GM18520 (cell line): ENCODE measurements around the gene TUBGCP5.
"Not testable (repeated sequence)": the region's sequence is repeated elsewhere in the genome, so short reads cannot be mapped to it uniquely, and the experiment has no call there.

Experiments used
- ATAC-seq: cut with Tn5 transposase; IDR thresholded peaks from one replicate; pipeline ENCODE4 v1.9.1; 2021; ENCODE audit not compliant: unreplicated experiment

Gene TUBGCP5

GRCh38 chr15:23043535-23043934, 4.2 kb upstream of the TUBGCP5 start:
- not testable (repeated sequence) for ATAC-seq

DNA sequence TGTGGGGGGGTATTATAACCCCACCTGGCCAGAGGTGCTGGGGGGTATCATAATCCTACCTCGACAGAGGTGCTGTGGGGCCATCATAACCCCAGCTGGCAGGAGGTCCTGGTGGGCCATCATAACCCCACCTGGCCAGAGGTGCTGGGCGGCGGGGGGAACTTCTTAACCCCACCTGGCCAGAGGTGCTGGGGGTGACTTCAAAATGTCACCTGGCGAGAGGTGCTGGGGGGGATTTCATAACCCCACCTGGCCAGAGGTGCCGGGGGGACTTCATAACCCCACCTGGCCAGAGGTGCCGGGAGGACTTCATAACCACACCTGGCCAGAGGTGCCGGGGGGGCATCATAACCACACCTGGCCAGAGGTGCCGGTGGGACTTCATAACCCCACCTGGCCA, 2.4 kb upstream of the TUBGCP5 start:
- not testable (repeated sequence) for ATAC-seq

GRCh38 chr15:23039917-23040281, 530 bp upstream of the TUBGCP5 start:
- ATAC-seq, result no peak

GRCh38 chr15:23038726-23039142, 635 bp downstream of the TUBGCP5 start:
- peak; percentile 8 for ATAC-seq

GRCh38 chr15:23035964-23036566, 3.3 kb downstream of the TUBGCP5 start:
- ATAC-seq, result no peak

- ATAC-seq, result no peak
These were observed 5.4 kb downstream of the TUBGCP5 start for GRCh38 chr15:23033979-23034378.

- no peak for ATAC-seq
These were observed 13.2 kb downstream of the TUBGCP5 start for GRCh38 chr15:23026218-23026617.

GRCh38 chr15:23022156-23022555, 17.2 kb downstream of the TUBGCP5 start:
- no peak for ATAC-seq

- no peak for ATAC-seq
These were observed 24.9 kb downstream of the TUBGCP5 start for GRCh38 chr15:23014394-23015000.

DNA sequence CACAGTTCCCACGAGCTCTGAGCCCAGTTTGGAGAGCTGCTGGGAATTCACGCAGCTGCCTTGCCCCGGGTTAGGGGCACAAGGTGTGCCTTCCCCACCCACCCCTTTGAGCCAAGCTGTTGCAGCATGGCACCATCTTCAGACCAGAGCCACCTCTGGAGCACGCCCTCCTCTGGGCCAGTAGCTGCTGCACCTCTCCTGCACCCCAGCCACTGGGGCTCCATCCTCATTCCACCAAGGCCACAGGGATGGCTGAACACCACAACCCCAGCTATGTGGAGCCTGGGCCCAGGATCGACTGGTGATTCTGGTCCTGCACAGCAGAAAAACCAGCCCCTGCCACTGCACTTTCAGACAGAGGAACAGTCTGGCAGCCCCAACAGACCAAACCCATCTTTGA, 25.7 kb downstream of the TUBGCP5 start:
- no peak for ATAC-seq

- not testable (repeated sequence) for ATAC-seq
These were observed 26.8 kb downstream of the TUBGCP5 start for GRCh38 chr15:23012616-23013015.

DNA sequence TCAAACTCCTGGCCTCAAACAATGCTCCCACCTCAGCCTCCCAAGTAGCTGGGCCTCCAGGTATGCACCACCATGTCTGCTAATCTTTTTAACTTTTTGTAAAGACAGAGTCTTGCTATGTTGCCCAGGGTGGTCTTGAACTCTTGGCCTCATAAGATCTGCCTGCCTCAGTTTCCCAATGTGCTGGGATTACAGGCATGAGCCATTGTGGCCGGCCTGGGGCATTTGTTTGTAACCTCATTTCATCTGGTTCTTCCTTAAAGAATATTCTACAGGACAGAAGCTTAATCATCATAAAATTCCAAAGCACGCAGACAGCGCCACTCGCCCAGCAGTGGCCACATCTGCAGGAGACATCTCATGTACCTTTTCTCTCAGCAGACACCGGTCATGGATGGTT, 35.6 kb downstream of the TUBGCP5 start:
- ATAC-seq, result no peak

GRCh38 chr15:23002920-23003319, 36.4 kb downstream of the TUBGCP5 start:
- ATAC-seq, result no peak

GRCh38 chr15:22995795-22996194, 43.6 kb downstream of the TUBGCP5 start:
- no peak for ATAC-seq

GRCh38 chr15:22992024-22992326, 47.4 kb downstream of the TUBGCP5 start:
- no peak for ATAC-seq

- ATAC-seq, result no peak
These were observed 49.5 kb downstream of the TUBGCP5 start for GRCh38 chr15:22989576-22990477.

GRCh38 chr15:22988811-22989210, 50.6 kb downstream of the TUBGCP5 start:
- ATAC-seq, result no peak

DNA sequence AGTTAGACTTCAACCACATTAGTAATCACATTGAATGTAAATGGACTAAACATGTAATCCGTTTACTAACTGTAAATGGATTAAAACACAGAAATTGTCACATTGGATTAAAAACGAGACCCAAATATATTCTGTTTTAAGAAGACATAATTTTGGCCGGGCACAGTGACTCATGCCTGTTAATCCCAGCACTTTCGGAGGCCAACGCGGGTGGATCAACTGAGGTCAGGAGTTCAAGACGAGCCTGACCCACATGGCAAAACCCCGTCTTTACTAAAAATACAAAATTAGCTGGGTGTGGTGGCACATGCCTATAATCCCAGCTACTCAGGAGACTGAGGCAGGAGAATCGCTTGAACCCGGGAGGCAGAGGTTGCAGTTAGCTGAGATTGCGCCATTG, 57.4 kb downstream of the TUBGCP5 start:
- ATAC-seq, result not testable (repeated sequence)

DNA sequence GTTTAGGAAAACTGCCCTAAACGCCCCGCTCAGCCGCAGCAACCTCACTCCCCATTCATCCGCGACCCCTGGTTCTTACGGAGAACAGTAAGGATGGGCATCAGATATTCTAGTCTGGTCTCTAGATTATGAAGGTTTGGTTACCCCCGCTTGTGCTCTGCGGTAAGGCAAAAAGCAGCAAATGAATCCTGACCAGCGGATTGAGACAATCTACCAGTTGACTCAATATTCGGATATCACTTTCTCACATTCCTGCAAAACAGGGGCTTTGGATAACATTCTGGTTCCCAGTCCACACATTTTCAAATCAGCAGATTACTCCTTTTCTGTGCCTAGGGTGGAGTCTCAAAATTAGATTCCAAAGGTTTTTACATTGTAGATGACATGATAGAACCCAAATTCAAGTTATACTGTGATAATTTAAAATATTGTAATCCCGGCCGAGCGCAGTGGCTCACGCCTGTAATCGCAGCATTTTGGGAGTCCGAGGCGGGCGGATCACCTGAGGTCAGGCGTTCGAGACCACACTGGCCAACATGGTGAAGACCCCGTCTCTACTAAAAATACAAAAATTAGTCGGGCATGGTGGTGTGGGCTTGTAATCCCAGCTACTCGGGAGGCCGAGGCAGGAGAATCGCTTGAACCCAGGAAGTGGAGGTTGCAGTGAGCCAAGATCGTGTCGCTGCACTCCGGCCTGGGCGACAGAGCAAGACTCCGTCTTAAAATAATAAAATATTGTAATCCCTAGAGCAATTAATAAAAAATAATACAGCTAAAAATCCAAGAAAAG, 58.1 kb downstream of the TUBGCP5 start:
- no peak for ATAC-seq

DNA sequence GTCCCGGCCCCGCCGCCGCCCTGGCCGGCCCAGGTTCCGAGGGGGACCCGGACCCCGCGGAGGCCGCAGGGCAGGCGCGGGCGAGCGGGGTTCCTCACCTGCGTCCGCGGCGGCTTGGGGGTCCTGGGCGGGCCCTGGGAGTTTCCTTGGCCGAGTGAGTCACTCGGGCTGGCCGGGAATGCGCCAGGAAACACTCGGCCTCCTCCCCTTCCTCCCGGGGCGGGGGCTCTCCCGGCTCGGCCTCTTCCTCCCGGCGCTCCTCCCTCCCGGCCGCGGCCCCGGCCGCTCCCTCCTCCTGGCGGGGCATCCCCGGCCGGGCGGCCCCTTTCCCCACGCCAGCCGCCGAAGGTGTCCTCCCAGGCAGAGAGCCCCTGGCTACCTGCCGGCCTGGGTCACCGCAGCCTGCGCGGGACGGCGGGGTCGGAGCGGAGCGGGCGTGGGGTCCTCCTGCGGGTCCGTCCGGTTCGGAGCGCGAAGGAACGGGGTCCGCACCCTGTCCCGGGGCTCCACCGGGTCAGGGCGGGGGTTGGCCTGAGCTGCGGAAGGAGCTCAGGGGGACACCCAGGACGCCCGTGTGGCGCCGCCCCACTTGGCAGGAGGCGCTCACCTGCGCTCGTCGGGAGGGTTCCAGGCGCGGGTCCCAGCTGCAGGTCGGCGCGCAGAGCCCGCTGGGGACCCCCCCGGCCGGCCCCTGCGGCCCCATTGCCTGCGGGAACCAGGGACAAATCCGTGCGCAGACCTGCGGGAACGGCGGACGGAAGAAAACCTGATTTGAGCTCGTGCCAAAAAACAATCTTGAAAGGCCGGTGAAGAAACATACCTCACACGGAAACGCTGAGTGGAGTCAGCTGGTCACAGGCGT, 58.9 kb downstream of the TUBGCP5 start, which contains the start of gene CYFIP1:
CYFIP1 (minus strand) TSS at position 180 of the 862 bp plus-strand sequence. CDS start 33,083 bp downstream, outside the sequence.
- ATAC-seq, result peak; percentile 51
